ENCODE data around the gene RAC3. TPM values are rescaled to one million over a fixed set of nuclear protein-coding genes. Genes with fewer than 3 reads are reported as not detected.

Gene RAC3
- total RNA-seq, 2 experiments from 2014 or later, result 6.7 to 7.6 TPM

DNA sequence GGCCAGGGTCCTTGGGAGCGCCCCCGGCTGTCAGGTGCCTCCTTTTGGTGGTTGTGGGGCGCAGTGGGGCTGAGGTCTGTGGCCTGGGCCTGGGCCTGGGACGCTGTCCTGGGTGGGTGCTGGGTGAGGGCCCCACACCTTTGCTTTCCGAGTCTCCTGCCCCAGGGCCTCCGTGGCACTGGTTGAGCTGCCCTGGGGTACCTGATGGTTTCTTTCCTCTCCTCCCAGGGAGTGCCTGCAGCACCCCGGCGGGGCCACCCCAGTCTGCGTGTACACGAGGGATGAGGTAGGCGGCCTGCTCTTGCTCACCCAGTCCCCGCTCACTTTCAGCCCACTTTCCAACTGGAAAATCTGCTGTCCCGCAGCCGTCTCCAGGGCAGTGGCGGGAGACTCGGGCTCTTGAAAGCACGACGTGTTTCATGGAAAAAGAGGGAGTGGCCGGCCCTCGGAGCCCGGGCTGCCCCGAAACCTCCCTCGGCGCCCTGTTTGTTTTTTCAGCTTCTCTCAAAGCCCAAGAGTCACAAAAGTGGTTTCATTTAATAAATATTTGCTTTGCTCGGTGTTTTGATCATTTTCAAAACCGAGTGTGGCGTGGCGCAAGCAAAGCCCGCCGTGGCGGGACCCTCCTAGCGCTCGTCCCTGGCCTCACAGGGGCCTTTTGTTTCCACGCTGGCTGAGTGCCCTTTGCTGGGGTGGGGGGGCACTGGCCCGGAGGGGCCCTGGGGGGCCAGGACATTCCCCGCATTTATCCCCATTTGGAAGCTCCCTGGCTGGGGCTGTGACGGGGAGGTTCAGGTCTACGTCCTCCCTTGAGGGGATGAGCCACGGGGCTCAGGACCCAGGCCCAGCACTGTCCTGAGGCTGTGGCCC is 36.6 kb upstream of the RAC3 start:
- Mint-ChIP-seq H3K4me3 (no peak overlapping the region), H3K27ac (no peak overlapping the region), H3K27me3 (no peaks in the 10 kb centered on the region), H3K9me3 (no peaks in the 10 kb centered on the region), H3K36me3 (no peaks in the 10 kb centered on the region), H3K4me1 (no peaks in the 10 kb centered on the region)
- POLR2A ChIA-PET, result no interaction called here
- DNase-seq (no peak), ATAC-seq (ENCODE audit: low read depth) (no peak)

DNA sequence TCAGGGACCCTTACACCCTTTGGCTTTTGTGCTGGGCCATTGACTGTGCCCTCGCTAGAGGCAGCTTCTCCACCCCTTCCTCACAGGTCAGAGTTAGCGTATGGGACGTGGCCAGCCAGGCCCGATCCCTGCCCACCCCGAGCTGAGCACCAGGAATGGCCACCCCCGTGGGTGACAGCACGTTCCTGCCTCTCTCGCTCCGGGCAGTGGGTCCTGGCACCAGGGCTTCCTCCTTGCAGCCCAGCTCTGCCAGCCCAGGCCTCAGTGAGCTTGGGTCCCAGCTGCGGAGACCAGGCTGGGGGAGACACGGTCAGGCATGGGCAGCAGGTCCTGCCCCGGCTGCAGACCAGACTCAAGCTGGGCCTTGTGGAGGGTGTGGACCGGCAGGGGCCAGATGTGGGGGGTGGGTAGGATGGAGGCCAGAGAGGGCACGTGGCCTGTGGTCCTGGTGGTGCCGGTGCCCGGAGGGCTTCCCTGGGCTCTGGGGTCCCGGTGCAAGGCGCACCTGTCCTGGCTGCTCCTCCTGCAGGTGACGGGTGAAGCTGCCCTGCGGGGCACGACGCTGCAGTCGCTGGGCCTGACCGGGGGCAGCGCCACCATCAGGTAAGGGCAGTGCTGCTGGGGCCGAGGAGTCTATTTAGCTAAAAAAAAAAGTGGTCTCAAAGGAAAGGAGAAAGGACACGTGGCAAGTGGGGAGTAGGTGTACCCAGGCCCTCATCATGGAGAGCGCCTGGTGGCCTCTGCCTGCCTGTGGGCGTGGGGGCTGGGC is 35.8 kb upstream of the RAC3 start:
- Mint-ChIP-seq H3K27ac (no peak overlapping the region), H3K4me1 (no peaks in the 10 kb centered on the region), H3K27me3 (no peaks in the 10 kb centered on the region), H3K9me3 (no peaks in the 10 kb centered on the region), H3K36me3 (no peaks in the 10 kb centered on the region), H3K4me3 (no peak overlapping the region)
- DNase-seq (no peak), ATAC-seq (ENCODE audit: low read depth) (no peak)
- POLR2A ChIA-PET, result interaction anchor here (0.6 kb wide), 1 partner anchor 36 kb away, joined by 3 read pairs; no protein-coding TSS in a partner anchor

DNA sequence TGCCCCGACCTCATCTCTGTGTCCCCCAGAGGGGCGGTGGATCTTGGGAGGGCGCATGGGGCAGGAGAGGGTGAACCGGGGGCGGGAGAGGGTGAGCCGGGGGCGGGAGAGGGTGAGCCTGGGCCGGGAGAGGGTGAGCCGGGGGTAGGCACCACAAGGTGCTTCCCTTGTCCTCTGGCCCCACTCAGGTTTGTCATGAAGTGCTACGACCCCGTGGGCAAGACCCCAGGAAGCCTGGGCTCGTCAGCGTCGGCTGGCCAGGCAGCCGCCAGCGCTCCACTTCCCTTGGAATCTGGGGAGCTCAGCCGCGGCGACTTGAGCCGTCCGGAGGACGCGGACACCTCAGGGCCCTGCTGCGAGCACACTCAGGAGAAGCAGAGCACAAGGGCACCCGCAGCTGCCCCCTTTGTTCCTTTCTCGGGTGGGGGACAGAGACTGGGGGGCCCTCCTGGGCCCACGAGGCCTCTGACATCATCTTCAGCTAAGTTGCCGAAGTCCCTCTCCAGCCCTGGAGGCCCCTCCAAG is 35.2 kb upstream of the RAC3 start:
- ATAC-seq (ENCODE audit: low read depth) (no peak), DNase-seq (no peak)
- POLR2A ChIA-PET, result interaction anchor here (1.0 to 1.2 kb wide), 2 partner anchors 26 to 34 kb away, joined by 3 to 6 read pairs; partner anchors contain the start of gene CENPX
- Mint-ChIP-seq H3K27ac (no peak overlapping the region), H3K4me1 (no peaks in the 10 kb centered on the region), H3K27me3 (no peaks in the 10 kb centered on the region), H3K9me3 (no peaks in the 10 kb centered on the region), H3K4me3 (no peak overlapping the region), H3K36me3 (no peaks in the 10 kb centered on the region)

DNA sequence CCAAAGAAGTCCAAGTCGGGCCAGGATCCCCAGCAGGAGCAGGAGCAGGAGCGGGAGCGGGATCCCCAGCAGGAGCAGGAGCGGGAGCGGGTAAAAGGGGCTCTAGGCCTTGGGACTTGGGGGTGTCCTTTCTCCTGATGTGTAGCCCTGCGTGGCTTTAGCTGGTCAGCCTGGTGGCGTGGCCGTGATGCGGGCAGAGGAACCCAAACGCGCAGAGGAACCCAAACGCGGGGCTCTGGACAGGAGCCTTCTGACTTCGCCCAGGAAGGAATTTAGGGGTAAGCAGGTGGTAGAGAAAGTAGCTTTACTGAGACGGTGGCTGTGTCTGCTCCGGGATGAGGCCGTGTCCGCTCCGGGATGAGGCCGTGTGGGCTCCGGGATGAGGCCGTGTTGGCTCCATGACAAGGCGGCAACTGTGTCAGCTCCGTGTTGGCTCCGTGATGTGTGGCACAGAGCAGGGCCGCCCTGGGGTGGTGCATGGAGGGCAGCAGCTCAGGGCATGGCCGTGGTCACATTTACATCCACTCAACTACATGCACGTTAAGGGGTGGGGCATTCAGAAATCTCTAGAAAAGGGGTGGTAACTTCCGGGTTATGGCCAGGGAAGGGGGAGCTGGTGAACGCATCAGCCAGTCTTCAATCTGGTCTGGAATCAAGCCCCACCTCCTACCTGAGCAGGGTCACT is 34.6 kb upstream of the RAC3 start:
- Mint-ChIP-seq H3K27ac (no peak overlapping the region), H3K27me3 (no peaks in the 10 kb centered on the region), H3K4me3 (no peak overlapping the region), H3K36me3 (no peaks in the 10 kb centered on the region), H3K9me3 (no peaks in the 10 kb centered on the region), H3K4me1 (no peaks in the 10 kb centered on the region)
- POLR2A ChIA-PET, result interaction anchor here (0.6 to 1.2 kb wide), 3 partner anchors 25 to 55 kb away, joined by 3 to 6 read pairs (median 3); partner anchors contain the start of gene CENPX
- ATAC-seq (ENCODE audit: low read depth) (no peak), DNase-seq (no peak)

DNA sequence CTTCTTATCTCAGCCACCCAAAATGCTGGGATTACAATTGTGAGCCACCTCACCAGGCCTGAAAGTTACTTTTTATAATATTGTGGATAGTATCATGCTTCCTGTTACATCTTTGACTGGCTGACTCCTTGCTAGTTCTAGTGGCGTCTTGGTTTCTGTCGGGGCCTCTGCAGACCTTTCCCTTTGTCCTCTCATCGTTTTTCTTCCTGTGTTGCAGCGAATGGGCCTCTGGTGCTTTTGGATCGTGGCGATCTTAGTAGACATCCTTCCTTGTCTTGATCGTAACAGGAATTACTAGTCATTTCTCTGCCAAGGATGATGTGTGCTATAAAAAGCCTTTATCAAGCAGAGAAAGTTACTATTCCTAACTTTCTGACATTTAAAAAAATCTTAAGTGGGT is 33.3 kb upstream of the RAC3 start:
- H3K27ac Mint-ChIP-seq, result no peak overlapping the region
- ATAC-seq (ENCODE audit: low read depth) (no peak), DNase-seq (no peak)
- H3K27me3 Mint-ChIP-seq, result no peaks in the 10 kb centered on the region
- H3K36me3 Mint-ChIP-seq, result no peaks in the 10 kb centered on the region
- H3K9me3 Mint-ChIP-seq, result no peaks in the 10 kb centered on the region
- no peak overlapping the region for H3K4me3 Mint-ChIP-seq
- POLR2A ChIA-PET, result no interaction called here
- no peaks in the 10 kb centered on the region for H3K4me1 Mint-ChIP-seq

DNA sequence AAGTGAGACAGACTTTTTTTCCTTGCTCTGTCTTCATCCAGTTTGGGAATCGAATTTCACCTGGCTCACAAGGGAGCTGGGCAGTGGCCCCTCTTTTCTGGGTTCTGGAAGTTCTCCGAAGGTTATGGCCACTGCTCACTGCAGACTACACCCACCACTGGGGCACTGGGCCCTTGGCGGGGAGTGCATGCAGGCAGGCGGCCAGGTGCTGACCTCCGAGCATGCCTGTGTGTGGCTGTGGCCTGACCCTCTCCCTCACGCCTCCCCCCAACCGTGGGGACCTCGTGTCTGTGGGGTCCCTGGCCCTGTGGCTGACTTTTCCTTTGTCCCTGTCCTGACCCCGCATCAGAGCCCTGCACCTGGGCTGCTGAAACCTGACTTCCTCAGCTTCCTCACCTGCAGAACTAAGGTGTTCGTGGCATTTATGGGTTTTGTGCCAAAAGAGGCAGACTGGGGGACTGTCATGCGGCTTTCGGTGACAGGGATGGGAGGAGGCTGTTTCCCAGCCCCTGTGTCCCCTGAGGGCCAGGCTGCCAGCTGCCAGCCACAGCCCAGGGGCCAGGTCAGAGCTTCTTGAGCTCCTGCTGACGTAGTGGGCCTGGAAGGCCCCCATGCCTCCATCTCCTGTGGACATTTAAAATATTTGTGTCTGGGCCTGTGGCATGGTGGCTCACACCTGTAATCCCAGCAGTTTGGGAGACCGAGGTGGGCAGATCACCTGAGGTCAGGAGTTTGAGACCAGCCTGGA is 32.6 kb upstream of the RAC3 start:
- no peaks in the 10 kb centered on the region for H3K27me3 Mint-ChIP-seq
- POLR2A ChIA-PET, result no interaction called here
- no peak for ATAC-seq (ENCODE audit: low read depth)
- H3K27ac Mint-ChIP-seq, result no peak overlapping the region
- no peak for DNase-seq
- no peak overlapping the region for H3K4me3 Mint-ChIP-seq
- no peaks in the 10 kb centered on the region for H3K9me3 Mint-ChIP-seq
- H3K36me3 Mint-ChIP-seq, result no peaks in the 10 kb centered on the region
- H3K4me1 Mint-ChIP-seq, result no peaks in the 10 kb centered on the region

DNA sequence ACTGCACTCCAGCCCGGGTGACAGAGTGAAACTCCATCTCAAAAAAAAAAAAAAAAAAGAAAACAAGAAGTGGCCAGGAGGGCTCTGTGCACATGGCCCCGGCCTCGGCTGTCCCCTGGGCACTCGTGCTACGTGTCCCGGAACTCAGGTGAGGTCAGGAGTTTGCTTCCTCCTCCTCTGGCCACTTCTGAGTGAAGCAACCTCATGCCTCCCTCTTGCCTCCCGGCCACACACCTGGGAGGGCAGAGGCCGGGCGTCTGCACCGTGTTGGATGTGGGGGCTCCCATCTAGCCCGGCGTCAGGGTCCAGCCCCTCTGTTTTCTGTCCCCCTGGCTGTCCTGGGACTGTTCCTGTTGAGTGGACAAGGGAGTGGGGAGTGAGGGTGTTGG is 31.9 kb upstream of the RAC3 start:
- H3K27me3 Mint-ChIP-seq, result no peaks in the 10 kb centered on the region
- POLR2A ChIA-PET, result no interaction called here
- no peaks in the 10 kb centered on the region for H3K4me1 Mint-ChIP-seq
- DNase-seq (no peak), ATAC-seq (ENCODE audit: low read depth) (no peak)
- H3K4me3 Mint-ChIP-seq, result no peak overlapping the region
- H3K27ac Mint-ChIP-seq, result no peak overlapping the region
- H3K9me3 Mint-ChIP-seq, result no peaks in the 10 kb centered on the region
- no peaks in the 10 kb centered on the region for H3K36me3 Mint-ChIP-seq

DNA sequence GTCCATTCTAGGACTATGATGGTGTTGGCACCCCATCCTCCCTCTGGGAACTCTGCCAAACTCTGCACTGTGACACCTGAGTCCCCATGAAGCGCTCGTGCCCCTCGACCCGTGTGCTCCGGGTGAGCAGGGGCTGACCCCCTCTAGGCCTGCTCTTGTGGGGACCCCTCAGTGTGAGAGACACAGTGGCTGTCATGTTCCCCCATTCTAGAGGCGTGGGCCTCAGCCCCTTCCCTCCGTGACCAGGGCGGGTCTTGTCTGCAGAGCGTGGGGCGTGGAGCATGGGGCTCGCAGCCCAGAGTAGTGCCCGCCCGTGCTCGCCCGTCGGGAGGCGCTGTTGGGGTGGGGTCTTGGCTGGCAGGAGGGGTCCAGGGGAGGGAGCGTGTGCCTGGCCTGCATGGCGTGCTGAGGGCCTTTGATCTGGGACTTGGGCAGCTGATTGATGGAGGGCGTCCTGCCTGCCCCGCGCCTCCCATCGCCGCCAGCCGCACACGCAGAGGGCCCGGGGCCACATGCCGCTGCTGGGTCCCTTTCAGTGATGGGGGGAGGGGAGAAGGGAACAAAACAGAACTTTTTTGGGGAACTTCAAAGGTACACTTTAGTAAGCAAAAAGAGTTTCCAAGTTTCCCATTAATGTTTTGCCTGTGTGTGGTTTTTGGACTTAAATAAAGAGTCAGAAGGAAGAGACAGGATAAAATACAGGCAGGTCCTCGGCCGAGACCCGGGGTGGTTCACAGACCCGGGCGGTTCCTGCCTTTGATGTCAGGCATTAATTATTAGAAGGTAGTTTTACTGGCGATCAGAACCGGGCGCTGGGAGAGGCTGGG is 31.3 kb upstream of the RAC3 start:
- no peak overlapping the region for H3K4me3 Mint-ChIP-seq
- no peaks in the 10 kb centered on the region for H3K27me3 Mint-ChIP-seq
- ATAC-seq (ENCODE audit: low read depth), result no peak
- DNase-seq, result no peak
- POLR2A ChIA-PET, result no interaction called here
- H3K9me3 Mint-ChIP-seq, result no peaks in the 10 kb centered on the region
- H3K27ac Mint-ChIP-seq, result no peak overlapping the region
- H3K4me1 Mint-ChIP-seq, result no peaks in the 10 kb centered on the region
- no peaks in the 10 kb centered on the region for H3K36me3 Mint-ChIP-seq

DNA sequence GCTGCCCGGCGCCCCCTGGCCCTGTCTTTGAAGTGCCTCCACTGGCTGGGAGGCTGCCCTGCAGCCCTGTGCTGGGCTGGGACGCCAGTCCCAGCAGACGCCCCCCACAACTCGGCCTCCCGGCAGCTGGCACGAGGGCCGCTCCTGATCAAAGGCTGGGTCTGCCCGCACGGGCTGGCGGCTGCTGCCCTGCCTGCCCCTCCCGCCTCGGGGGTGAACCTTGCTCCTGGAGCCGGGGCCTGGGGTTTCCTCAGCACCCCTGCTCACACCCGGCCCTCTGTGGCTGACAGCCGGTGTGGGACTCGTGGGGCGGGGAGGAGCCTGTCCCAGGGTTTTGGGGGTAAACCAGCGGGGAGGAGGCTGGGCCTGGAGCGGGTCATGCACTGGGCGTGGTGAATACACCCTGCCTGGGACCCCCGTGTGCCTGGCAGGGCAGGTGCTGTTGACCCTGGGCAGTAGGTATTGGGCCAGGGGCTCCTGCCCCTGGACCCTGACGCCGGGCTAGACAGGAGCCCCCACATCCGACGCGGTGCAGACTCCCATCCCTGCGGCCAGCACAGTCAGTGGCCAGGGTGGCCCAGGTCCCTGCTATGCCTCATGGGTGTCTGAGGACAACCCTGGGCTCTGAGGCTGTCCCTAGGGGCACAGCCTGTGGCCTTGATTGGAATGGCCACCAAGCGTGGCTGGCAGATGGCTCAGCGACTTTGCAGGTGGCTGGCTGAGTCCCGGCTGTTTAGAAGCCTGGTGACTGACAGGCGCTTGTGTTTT is 30.5 kb upstream of the RAC3 start:
- Mint-ChIP-seq H3K27me3 (no peaks in the 10 kb centered on the region), H3K36me3 (no peaks in the 10 kb centered on the region), H3K27ac (no peak overlapping the region), H3K9me3 (no peaks in the 10 kb centered on the region), H3K4me3 (no peak overlapping the region), H3K4me1 (peaks cover under 1% of the 10 kb centered on the region)
- ATAC-seq (ENCODE audit: low read depth) (no peak), DNase-seq (no peak)
- POLR2A ChIA-PET, result no interaction called here

DNA sequence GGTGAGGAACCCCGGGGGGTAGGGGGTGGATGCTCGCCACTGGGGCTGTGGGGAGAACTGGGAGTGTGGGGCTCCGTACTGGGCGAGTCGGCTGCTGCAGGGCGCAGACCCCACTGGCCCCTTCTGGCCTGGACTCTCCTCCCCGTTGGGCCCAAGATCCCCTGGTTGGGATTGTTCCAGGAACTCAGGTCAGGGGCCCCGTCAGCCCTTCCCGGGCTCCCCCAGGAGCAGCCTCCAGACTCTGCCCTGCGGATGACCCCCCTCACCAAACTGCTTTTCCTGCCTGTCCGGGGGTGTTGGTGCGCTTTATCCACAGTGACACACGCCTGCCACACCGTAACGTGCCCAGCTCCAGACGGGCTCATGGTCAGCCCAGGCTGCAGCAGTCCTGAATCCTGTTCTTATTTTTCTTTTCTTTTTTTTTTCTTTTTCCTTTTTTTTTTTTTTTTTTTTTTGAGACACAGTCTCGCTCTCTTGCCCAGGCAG is 29.9 kb upstream of the RAC3 start:
- Mint-ChIP-seq H3K27ac (no peak overlapping the region), H3K4me1 (peaks cover 3% of the 10 kb centered on the region), H3K4me3 (no peak overlapping the region), H3K27me3 (no peaks in the 10 kb centered on the region), H3K36me3 (no peaks in the 10 kb centered on the region), H3K9me3 (no peaks in the 10 kb centered on the region)
- DNase-seq, result no peak
- POLR2A ChIA-PET, result no interaction called here
- ATAC-seq (ENCODE audit: low read depth), result no peak

DNA sequence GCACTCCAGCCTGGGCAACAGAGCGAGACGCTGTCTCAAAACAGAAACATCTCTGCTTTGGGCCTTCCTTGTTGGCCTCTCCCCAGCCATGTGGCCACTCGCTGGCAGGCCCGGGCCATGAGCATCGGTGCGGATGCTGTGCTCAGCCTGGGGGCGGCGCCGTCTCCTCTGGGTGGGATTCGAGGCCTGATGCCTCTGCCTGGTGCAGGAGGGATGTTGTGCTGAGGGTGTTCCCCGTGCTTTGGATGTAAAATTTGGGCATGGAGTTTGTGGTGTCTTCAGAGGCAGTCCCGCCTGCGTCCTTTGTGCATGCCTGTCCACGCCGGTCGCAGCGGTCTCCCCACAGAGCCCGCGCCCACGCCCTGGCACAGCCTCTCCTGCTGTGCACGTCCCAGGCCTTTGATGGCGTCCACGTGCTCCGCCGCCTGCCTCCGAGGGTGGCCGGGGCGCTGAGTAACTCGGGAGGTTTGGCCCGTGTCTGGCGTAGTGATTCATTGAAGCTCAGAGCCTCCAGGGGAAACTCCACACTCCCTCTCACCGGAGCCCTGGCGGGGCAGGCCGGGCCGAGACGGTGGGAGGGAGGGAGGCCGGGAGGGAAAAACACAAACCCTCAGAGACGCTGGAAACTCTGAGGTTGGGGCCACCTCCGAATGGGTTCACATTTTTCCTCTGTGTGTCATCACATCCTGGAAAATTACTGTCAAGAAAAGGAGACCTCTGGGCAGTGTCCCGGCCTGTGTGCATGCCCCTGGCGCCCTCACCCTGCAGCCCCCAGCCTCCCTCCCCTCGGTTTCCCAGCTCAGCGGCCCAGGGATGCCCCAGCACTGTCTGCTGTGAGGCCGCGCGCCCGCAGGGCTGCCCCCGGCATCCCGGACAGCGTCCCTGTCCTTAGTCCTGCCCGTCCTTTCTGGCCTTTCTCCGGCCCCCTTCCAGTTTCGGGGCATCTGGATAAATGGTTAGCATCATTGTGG is 27.8 kb upstream of the RAC3 start:
- POLR2A ChIA-PET, result no interaction called here
- DNase-seq (no peak), ATAC-seq (ENCODE audit: low read depth) (no peak)
- Mint-ChIP-seq H3K36me3 (no peaks in the 10 kb centered on the region), H3K27me3 (no peaks in the 10 kb centered on the region), H3K4me1 (peaks cover 3% of the 10 kb centered on the region), H3K27ac (no peak overlapping the region), H3K4me3 (no peak overlapping the region), H3K9me3 (no peaks in the 10 kb centered on the region)
